Measurements from ENCODE around the gene CKMT2. TPM values are rescaled to one million over a fixed set of nuclear protein-coding genes. Genes with fewer than 3 reads are reported as not detected.

CKMT2 gene
- total RNA-seq, 6 experiments from 2014 or later = not detected

- Mint-ChIP-seq H3K9me3 (no peaks in the 10 kb centered on the region), H3K4me3 (no peak overlapping the region), H3K27ac (no peak overlapping the region), H3K27me3 (ENCODE audit: insufficient read depth) (no peaks in the 10 kb centered on the region), H3K36me3 (ENCODE audit: low read depth) (peaks cover 9% of the 10 kb centered on the region), H3K4me1 (ENCODE audit: low read depth) (peaks cover 16% of the 10 kb centered on the region)
- DNase-seq = no peak
- TF ChIP-seq CTCF (IDR thresholded peaks at IDR 0.05) = no peak
Observed at GRCh38 chr5:81249240-81249639, 16.1 kb downstream of the CKMT2 start.

GRCh38 chr5:81250004-81250403 lies 16.9 kb downstream of the CKMT2 start:
- H3K9me3 Mint-ChIP-seq = no peaks in the 10 kb centered on the region
- DNase-seq = no peak
- H3K4me3 Mint-ChIP-seq = no peak overlapping the region
- no peak for TF ChIP-seq CTCF (IDR thresholded peaks at IDR 0.05)
- H3K36me3 Mint-ChIP-seq (ENCODE audit: low read depth) = peaks cover 9% of the 10 kb centered on the region
- peaks cover 16% of the 10 kb centered on the region for H3K4me1 Mint-ChIP-seq (ENCODE audit: low read depth)
- H3K27me3 Mint-ChIP-seq (ENCODE audit: insufficient read depth) = no peaks in the 10 kb centered on the region
- H3K27ac Mint-ChIP-seq = no peak overlapping the region

GRCh38 chr5:81251922-81252321 lies 18.8 kb downstream of the CKMT2 start:
- Mint-ChIP-seq H3K9me3 (no peaks in the 10 kb centered on the region), H3K27ac (no peak overlapping the region), H3K4me3 (no peak overlapping the region), H3K27me3 (ENCODE audit: insufficient read depth) (no peaks in the 10 kb centered on the region), H3K4me1 (ENCODE audit: low read depth) (peaks cover 16% of the 10 kb centered on the region), H3K36me3 (ENCODE audit: low read depth) (peaks cover 9% of the 10 kb centered on the region)
- TF ChIP-seq CTCF (IDR thresholded peaks at IDR 0.05) = no peak
- no peak for DNase-seq

- peaks cover 9% of the 10 kb centered on the region for H3K36me3 Mint-ChIP-seq (ENCODE audit: low read depth)
- no peak overlapping the region for H3K27ac Mint-ChIP-seq
- no peak overlapping the region for H3K4me3 Mint-ChIP-seq
- no peak for DNase-seq
- peaks cover 7% of the 10 kb centered on the region for H3K4me1 Mint-ChIP-seq (ENCODE audit: low read depth)
- no peaks in the 10 kb centered on the region for H3K27me3 Mint-ChIP-seq (ENCODE audit: insufficient read depth)
- H3K9me3 Mint-ChIP-seq = no peaks in the 10 kb centered on the region
- no peak for TF ChIP-seq CTCF (IDR thresholded peaks at IDR 0.05)
Observed at GRCh38 chr5:81252904-81253303, 19.8 kb downstream of the CKMT2 start.

GRCh38 chr5:81253875-81254274 lies 20.8 kb downstream of the CKMT2 start:
- no peak overlapping the region for H3K4me3 Mint-ChIP-seq
- no peak overlapping the region for H3K27ac Mint-ChIP-seq
- no peaks in the 10 kb centered on the region for H3K27me3 Mint-ChIP-seq (ENCODE audit: insufficient read depth)
- H3K9me3 Mint-ChIP-seq = no peaks in the 10 kb centered on the region
- no peak for TF ChIP-seq CTCF (IDR thresholded peaks at IDR 0.05)
- DNase-seq = no peak
- no peaks in the 10 kb centered on the region for H3K4me1 Mint-ChIP-seq (ENCODE audit: low read depth)
- H3K36me3 Mint-ChIP-seq (ENCODE audit: low read depth) = peaks cover 9% of the 10 kb centered on the region

All from HFFc6 (cell line).